Fibroblast of peridontal ligament (primary cell): ENCODE data around the gene CLDN19.
"Not testable (repeated sequence)": the region's sequence is repeated elsewhere in the genome, so short reads cannot be mapped to it uniquely, and the experiment has no call there.

ENCODE experiments used
- DNase-seq: peaks from one replicate; pipeline ENCODE4 v3.0.0-alpha.2; 2010; ENCODE audit errors: extremely low read depth

CLDN19 gene

DNA sequence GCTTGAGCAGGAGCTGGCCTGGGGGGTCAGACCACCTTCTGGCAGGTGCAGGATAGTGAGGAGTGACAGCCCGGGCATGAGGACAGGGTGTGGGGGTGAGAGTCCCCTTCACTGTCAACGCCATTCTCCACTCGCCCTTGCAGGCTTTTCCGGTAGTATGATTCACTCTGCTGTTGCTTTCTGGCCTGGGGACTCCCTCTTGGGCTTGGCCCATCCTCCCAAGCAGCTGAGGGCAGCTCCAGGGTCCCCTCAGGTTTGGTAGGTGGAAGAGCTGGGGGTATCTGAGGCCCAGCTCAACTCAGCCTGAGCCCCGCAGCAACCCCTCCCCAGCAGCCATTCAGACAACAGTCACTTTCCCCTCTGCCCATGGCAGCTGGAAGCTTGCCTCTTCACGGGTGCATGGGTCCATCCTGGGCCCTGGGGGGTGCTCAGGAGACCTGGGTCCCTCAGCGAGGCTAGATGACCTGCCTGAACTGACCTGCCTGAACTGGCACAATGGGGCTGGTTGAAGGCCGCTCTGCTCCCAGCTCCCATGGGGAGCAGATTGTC is 1.3 kb downstream of the CLDN19 start:
- no peak for DNase-seq

GRCh38 chr1:42737986-42738677 is 1.9 kb downstream of the CLDN19 start:
- no peak for DNase-seq

DNA sequence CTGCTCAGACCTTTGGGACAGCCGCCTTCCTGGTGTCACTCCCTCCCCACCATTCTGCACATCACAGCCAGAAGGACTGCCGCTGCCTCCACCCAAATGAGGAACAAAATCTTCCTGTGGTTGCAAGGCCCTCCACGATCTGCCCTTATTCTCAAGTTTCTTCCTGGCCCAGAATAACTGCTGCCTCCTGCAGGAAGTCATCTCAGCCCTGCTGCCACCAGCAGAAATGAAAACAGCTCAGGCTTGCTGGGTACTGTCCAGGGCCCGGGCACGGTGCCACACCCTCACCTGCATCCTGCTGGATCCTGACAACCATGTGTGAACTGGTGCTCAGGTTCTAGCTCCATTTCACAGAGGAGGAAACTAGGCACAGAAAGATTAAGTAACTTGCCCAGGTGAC is 2.8 kb downstream of the CLDN19 start:
- no peak for DNase-seq

- DNase-seq = no peak
These were observed 3.4 kb downstream of the CLDN19 start for GRCh38 chr1:42736571-42737200.

GRCh38 chr1:42736152-42736551 is 3.9 kb downstream of the CLDN19 start:
- DNase-seq = no peak

DNA sequence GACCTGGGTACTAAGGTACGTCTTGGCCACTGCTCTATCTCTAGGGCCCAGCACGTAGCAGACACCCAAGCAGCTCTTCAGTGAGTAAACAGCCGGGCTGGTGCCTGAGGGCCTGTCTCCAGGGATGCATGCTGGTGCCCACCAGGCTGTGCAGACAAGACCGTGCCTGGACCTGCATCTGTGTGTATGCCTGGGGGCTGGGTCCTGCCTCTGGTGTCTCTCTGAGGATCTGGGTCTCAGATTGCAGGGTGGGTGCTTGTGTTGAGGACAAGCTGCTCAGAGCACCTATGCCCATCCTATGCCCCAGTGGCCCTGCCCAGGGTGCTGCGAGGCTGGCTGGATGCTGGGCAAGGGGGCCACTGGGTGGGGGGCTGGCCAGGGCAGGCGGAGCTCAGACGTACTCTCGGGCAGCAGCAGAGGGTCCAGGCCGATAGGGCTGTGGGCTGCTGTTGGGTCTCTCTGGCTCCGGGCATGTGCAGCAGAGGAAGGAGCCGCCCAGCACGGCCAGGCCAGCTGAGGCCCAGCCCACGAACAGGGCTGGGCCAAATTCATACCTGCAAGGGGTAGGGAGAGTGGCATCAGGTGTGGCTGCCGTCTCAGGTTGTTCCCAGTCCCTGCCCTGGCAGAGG is 4.4 kb downstream of the CLDN19 start:
- no peak for DNase-seq

- no peak for DNase-seq
These were observed 5.0 kb downstream of the CLDN19 start for GRCh38 chr1:42735056-42735455.

GRCh38 chr1:42734201-42735035 is 5.6 kb downstream of the CLDN19 start:
- DNase-seq = no peak

DNA sequence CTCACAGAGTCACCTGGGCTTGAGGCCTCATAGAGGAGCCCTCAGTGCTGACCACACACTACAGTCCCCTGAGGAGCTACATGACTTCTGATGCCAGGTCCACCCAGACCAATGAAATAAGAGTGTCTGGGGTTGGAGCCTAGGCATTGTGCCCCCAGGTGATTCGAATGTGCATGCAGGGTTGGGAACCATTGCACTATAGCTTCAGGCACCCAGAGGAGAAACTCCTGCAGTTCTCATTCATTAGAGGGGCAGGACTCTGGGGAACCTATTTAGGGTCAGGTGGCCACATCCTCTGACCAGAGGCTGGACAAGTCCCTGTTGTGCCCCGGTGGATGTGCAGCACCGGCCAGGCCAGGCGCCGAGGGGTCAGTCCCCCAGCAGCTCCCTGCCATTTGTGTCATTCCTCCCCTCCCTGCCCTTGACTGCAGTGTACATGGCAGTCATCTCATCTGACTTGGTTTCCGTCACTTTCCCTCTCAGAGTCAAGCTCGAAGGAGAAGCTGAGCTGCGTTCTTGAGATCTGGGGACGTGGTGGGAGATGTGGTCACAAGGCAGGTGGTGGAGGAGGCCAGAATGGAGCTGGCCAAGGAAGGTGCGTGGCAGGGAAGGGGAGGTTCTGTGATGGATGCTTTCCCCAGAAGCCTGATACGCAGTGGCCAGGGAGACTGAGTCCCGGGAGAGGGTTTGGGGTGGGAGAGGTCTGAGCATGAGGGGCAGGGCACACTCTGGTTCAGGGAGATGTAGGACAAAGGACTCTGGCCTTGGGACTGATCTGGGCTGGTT is 6.4 kb downstream of the CLDN19 start:
- no peak for DNase-seq

- DNase-seq = peak; percentile 43
These were observed 7.8 kb downstream of the CLDN19 start for GRCh38 chr1:42732126-42732680.

- DNase-seq = no peak
These were observed 8.5 kb downstream of the CLDN19 start for GRCh38 chr1:42731585-42731984.

- DNase-seq = no peak
These were observed 9.0 kb downstream of the CLDN19 start for GRCh38 chr1:42730988-42731387.

DNA sequence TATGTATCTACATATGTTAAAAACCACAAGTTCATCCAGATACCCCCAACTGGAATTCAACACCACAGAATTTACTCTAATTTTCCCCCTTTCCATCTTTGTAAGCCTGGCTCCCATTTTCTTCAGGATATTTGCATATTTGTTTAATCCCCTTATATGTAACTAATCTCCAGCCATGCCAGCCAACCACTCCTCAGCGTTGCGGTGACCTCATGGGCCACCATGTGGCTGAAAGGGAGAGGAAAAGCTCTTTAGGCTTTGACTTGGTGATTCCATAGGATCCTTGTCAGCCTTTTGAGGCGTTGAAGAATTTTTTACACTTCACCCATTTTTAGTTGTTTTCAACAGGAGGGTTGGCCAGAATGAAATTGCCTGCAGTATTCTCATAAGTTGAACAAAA is 10.0 kb downstream of the CLDN19 start:
- no peak for DNase-seq

DNA sequence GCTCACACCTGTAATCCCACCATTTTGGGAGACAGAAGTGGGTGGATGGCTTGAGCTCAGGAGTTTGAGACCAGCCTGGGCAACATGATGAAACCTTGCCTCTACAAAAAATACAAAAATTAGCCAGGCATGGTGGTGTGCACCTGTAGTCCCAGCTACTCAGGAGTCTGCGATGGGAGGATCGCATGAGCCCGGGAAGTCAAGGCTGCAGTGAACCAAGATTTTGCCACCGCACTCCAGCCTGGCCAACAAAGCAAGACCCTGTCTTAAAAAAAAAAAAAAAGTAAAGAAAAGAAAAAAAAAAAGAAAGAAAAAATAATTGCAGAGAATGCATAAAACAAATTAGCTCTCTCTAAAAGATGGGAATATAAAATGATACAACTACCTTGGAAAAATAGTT is 14.2 kb downstream of the CLDN19 start:
- not testable (repeated sequence) for DNase-seq

DNA sequence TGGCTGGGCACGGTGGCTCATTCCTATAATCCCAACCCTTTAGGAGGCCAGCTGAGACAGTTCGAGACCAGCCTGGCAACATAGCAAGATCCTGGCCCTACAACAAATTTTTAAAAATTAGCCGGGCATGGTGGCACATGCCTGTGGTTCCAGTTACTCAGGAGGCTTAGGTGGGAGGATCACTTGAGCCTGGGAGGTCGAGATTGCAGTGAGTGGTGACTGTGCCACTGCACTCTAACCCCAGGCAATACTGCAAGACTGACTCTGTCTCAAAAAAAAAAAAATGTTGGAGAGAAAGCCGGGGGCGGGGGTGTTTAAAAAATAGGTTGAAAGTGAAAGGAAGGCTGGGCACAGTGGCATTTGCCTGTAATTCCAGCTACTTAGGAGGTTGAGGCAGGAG is 16.5 kb downstream of the CLDN19 start:
- no peak for DNase-seq

GRCh38 chr1:42722403-42722802 is 17.6 kb downstream of the CLDN19 start:
- DNase-seq = not testable (repeated sequence)

DNA sequence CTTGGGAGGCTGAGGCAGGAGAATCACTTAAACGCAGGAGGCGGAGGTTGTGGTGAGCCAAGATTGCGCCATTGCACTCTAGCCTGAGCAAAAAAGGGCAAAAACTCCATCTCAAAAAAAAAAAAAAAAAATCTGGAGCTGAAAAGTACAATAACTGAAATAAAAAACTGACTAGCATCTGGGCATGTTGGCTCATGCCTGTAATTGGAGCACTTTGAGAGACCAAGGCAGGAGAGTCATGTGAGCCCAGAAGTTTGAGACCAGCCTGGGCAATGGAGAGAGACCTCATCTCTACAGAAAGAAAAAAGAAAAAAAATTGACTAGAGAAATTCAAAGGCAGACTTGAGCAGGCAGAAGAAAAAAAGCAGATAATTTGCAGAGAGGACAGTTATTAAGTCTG is 18.1 kb downstream of the CLDN19 start:
- DNase-seq = no peak

DNA sequence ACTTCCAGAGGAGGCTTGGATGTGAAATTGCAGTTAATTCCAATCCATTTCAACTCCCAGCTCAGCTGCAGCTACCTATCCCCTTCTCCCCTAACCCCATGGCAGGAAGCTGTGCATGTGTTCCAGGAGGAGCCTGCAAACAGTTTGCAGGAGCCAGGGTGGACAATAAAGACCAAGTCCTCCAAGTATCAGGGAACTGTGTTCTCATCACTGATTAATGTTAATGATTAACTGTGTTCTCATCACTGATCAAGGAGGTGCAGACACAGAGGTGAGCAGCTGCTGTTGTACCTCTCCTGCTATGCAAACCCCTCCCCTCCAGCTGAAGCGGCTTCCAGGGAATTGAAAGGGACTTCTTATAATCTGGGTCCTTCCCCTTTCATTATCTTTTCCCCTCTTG is 19.2 kb downstream of the CLDN19 start:
- DNase-seq = no peak

DNA sequence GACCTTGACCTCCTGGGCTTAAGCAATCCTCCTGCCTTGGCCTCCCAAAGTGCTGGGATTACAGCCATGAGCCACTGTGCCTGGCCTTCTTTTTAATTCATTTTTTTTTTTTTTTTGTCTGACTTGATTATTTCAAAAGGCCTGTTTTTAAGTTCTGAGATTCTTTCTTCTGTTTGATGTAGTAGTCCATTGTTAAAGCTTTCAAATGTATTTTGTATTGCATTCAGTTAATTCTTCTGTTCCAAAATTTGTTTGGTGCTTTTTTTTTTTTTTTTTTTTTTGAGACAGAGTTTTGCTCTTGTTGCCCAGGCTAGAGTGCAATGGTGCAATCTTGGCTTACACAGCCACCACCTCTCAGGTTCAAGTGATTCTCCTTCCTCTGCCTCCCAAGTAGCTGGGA is 25.6 kb downstream of the CLDN19 start:
- DNase-seq = not testable (repeated sequence)

GRCh38 chr1:42713293-42713692 is 26.7 kb downstream of the CLDN19 start:
- no peak for DNase-seq

- DNase-seq = not testable (repeated sequence)
These were observed 27.2 kb downstream of the CLDN19 start for GRCh38 chr1:42712808-42713207.
